ENCODE data around the gene SEMA3C.

SEMA3C gene

DNA sequence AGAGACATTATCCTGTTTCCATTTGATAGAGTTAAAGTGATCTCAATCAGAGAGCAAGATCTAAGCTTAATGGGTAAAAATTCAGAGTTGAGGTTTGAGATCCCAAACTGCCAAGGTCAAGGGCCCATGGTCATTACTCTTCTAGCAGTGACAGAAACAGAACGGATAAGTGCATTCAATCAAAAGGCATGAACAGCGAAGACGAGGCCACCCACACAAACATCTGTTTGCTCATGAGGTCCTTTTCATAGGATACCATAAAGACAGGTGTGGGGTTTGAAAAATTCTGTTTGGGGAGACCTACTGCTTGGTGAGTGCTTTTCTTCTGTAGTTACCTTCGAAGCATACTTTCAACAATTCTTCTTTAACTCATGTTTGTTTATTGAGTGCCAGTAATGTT is 58.3 kb downstream of the SEMA3C start:
- TF ChIP-seq SNAI2 (CRISPR knock-in tag; IDR thresholded peaks at IDR 0.05) (no peak), BACH2 (CRISPR knock-in tag; IDR thresholded peaks at IDR 0.05; ENCODE audit: borderline replicate concordance) (no peak), TCF4 (CRISPR knock-in tag; IDR thresholded peaks at IDR 0.05; ENCODE audit: borderline replicate concordance) (no peak), GLIS3 (CRISPR knock-in tag; IDR thresholded peaks at IDR 0.05) (no peak), ISL1 (CRISPR knock-in tag; IDR thresholded peaks at IDR 0.05) (no peak), OSR1 (CRISPR knock-in tag; IDR thresholded peaks at IDR 0.05) (no peak), ZNF8 (CRISPR knock-in tag; IDR thresholded peaks at IDR 0.05) (no peak), ZFP30 (CRISPR knock-in tag; IDR thresholded peaks at IDR 0.05) (no peak)
- TF ChIP-seq, protein P1, sequence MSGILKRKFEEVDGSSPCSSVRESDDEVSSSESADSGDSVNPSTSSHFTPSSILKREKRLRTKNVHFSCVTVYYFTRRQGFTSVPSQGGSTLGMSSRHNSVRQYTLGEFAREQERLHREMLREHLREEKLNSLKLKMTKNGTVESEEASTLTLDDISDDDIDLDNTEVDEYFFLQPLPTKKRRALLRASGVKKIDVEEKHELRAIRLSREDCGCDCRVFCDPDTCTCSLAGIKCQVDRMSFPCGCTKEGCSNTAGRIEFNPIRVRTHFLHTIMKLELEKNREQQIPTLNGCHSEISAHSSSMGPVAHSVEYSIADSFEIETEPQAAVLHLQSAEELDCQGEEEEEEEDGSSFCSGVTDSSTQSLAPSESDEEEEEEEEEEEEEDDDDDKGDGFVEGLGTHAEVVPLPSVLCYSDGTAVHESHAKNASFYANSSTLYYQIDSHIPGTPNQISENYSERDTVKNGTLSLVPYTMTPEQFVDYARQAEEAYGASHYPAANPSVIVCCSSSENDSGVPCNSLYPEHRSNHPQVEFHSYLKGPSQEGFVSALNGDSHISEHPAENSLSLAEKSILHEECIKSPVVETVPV (CRISPR knock-in tag; IDR thresholded peaks at IDR 0.05) = no peak
- TF ChIP-seq, protein P2, sequence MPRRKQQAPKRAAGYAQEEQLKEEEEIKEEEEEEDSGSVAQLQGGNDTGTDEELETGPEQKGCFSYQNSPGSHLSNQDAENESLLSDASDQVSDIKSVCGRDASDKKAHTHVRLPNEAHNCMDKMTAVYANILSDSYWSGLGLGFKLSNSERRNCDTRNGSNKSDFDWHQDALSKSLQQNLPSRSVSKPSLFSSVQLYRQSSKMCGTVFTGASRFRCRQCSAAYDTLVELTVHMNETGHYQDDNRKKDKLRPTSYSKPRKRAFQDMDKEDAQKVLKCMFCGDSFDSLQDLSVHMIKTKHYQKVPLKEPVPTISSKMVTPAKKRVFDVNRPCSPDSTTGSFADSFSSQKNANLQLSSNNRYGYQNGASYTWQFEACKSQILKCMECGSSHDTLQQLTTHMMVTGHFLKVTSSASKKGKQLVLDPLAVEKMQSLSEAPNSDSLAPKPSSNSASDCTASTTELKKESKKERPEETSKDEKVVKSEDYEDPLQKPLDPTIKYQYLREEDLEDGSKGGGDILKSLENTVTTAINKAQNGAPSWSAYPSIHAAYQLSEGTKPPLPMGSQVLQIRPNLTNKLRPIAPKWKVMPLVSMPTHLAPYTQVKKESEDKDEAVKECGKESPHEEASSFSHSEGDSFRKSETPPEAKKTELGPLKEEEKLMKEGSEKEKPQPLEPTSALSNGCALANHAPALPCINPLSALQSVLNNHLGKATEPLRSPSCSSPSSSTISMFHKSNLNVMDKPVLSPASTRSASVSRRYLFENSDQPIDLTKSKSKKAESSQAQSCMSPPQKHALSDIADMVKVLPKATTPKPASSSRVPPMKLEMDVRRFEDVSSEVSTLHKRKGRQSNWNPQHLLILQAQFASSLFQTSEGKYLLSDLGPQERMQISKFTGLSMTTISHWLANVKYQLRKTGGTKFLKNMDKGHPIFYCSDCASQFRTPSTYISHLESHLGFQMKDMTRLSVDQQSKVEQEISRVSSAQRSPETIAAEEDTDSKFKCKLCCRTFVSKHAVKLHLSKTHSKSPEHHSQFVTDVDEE (CRISPR knock-in tag; IDR thresholded peaks at IDR 0.05) = no peak
- ATAC-seq = no peak

DNA sequence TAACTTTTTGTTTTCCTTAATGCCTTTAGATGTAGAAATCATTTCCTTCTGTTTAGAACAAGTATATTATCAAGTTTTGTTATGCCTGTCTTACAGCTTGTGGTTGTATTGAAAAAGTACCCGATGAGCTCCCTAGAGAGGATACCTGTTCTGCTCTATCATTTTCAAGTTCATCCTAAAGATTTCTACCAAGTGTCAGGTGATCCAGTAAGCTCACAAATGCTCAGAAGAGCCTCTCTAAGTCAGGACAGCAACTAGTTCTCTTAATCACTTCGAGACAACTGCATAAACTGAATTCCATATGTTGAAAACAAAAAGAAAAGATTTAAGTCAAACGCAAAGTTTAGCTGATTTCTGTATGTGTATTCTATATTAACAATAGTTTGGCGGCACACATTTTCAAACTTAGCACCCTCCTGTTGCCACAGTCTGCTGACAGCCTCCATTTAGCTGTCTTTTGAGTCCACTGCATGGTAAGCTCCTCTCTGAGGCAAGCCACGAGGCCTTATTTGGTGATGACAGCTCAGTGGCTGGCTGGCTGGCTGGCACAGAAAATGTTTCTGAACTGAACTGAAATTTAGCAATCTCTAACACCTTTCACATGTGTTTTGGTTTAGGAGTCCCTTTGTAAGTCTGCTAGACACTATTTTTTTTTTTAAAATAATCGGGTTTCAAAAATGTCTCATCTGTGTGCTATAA is 59.4 kb downstream of the SEMA3C start:
- peak; percentile 79 for ATAC-seq
- TF ChIP-seq SNAI2 (CRISPR knock-in tag; IDR thresholded peaks at IDR 0.05) = no peak
- TF ChIP-seq ISL1 (CRISPR knock-in tag; IDR thresholded peaks at IDR 0.05) = 0 out of 2 replicates have a peak, but pooled peaks have one; percentile 5

DNA sequence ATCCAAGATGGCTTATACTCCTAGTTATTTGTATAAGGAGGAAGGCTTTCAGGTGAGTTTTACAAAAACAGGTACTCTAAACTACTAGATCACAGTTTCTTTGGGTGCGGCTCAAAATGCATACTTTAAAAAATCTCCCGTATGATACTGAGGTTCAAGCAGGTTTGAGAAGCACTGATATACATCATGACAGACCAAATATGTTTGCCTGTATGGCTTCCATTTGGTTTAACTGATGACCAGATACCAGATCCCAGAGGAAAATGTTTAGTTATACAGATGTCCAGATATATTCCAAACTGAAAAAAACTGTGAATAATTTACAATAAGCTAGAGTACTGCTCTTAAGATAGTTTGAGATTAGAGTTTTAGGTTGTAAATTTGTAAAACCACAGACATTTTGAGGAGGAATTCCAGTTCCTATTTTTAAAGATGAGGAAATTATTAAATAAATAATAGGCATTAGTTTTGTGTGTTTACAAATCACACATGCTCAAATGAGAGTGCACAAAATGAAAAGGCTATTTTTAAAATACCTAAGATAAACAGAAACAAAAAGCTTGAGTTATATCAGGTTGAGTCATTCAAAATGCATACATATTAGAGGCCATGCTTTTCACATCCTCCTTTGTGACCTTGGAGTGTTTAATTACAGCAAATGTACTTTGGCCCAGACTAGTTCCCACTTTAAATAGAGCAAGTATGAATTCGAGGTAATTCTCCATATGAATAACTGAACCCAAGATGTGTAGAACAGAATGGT is 60.5 kb downstream of the SEMA3C start:
- peak; percentile 71 for ATAC-seq
- TF ChIP-seq ZNF565 (CRISPR knock-in tag; conservative IDR thresholded peaks at IDR 0.05; ENCODE audit: low read depth) (no peak), ZFP3 (CRISPR knock-in tag; IDR thresholded peaks at IDR 0.05) (no peak), ARNTL (CRISPR knock-in tag; IDR thresholded peaks at IDR 0.05; ENCODE audit: borderline replicate concordance, low read depth) (no peak)
- TF ChIP-seq, protein P1 (CRISPR knock-in tag; IDR thresholded peaks at IDR 0.05) = no peak

DNA sequence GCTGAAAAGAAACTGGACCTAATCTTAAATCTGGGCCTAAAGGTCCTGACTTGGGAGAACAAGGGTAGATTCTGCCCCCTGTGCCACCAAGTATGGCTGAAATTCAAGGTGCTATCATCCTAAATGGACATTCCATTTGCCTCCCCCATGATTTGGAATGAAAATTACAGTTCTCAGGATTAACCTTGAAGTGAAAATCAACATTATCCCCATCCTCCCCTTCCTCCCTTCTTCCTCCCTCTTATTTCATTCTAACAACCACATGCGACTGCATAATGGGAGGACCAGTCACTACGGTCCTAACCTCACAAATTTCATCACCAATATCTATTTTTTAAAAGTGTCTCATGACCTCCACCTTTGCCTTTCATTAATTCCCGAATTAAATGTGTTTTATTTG is 62.1 kb downstream of the SEMA3C start:
- ATAC-seq = no peak

More for the DNA sequence above, 62.1 kb downstream of the SEMA3C start:
- TF ChIP-seq, protein P3, sequence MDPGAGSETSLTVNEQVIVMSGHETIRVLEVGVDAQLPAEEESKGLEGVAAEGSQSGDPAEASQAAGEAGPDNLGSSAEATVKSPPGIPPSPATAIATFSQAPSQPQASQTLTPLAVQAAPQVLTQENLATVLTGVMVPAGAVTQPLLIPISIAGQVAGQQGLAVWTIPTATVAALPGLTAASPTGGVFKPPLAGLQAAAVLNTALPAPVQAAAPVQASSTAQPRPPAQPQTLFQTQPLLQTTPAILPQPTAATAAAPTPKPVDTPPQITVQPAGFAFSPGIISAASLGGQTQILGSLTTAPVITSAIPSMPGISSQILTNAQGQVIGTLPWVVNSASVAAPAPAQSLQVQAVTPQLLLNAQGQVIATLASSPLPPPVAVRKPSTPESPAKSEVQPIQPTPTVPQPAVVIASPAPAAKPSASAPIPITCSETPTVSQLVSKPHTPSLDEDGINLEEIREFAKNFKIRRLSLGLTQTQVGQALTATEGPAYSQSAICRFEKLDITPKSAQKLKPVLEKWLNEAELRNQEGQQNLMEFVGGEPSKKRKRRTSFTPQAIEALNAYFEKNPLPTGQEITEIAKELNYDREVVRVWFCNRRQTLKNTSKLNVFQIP (CRISPR knock-in tag; IDR thresholded peaks at IDR 0.05; ENCODE audit: borderline replicate concordance, low read depth) = no peak
- no peak for TF ChIP-seq SNAI2 (CRISPR knock-in tag; IDR thresholded peaks at IDR 0.05)
- TF ChIP-seq ISL1 (CRISPR knock-in tag; IDR thresholded peaks at IDR 0.05) = no peak
- no peak for TF ChIP-seq BACH2 (CRISPR knock-in tag; IDR thresholded peaks at IDR 0.05; ENCODE audit: borderline replicate concordance)
- TF ChIP-seq GLIS3 (CRISPR knock-in tag; IDR thresholded peaks at IDR 0.05) = no peak
- no peak for TF ChIP-seq ZFP30 (CRISPR knock-in tag; IDR thresholded peaks at IDR 0.05)
- TF ChIP-seq PPARA (CRISPR knock-in tag; IDR thresholded peaks at IDR 0.05; ENCODE audit: borderline replicate concordance) = no peak
- TF ChIP-seq, protein P4, sequence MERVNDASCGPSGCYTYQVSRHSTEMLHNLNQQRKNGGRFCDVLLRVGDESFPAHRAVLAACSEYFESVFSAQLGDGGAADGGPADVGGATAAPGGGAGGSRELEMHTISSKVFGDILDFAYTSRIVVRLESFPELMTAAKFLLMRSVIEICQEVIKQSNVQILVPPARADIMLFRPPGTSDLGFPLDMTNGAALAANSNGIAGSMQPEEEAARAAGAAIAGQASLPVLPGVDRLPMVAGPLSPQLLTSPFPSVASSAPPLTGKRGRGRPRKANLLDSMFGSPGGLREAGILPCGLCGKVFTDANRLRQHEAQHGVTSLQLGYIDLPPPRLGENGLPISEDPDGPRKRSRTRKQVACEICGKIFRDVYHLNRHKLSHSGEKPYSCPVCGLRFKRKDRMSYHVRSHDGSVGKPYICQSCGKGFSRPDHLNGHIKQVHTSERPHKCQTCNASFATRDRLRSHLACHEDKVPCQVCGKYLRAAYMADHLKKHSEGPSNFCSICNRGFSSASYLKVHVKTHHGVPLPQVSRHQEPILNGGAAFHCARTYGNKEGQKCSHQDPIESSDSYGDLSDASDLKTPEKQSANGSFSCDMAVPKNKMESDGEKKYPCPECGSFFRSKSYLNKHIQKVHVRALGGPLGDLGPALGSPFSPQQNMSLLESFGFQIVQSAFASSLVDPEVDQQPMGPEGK (CRISPR knock-in tag; IDR thresholded peaks at IDR 0.05; ENCODE audit: borderline replicate concordance) = no peak
- no peak for TF ChIP-seq ZNF8 (CRISPR knock-in tag; IDR thresholded peaks at IDR 0.05)
- TF ChIP-seq, protein P5, sequence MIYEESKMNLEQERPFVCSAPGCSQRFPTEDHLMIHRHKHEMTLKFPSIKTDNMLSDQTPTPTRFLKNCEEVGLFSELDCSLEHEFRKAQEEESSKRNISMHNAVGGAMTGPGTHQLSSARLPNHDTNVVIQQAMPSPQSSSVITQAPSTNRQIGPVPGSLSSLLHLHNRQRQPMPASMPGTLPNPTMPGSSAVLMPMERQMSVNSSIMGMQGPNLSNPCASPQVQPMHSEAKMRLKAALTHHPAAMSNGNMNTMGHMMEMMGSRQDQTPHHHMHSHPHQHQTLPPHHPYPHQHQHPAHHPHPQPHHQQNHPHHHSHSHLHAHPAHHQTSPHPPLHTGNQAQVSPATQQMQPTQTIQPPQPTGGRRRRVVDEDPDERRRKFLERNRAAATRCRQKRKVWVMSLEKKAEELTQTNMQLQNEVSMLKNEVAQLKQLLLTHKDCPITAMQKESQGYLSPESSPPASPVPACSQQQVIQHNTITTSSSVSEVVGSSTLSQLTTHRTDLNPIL (CRISPR knock-in tag; IDR thresholded peaks at IDR 0.05; ENCODE audit: low read depth) = no peak
- no peak for TF ChIP-seq TOX (CRISPR knock-in tag; IDR thresholded peaks at IDR 0.05; ENCODE audit: borderline replicate concordance)

Measured in SK-N-SH treated with all-trans-retinoic acid at 6 μM for 48 hours (cell line).